Measurements from ENCODE around the gene SLC35E4.

SLC35E4 gene

DNA sequence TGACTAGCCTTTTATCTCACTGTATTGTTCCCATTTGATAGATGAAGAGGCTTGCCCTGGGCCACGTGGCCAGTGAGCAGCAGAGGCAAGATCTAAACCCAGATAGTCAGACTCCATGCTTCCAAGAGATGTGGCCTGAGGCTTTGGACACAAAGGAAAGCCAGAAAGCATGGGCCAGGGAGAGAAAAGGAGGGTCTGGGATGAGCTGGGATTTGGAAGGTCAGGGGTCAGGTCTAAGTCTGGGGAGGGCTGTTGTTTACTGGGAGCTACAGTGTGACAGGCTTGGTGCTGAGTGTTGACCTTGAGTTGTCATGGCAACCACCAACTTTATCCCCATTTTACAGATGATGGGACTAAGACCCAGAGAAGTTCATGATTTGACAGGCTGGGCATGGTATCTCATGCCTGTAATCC is 2.1 kb downstream of the SLC35E4 start:
- peaks cover 1% of the 10 kb centered on the region for H3K79me2 ChIP-seq (ENCODE audit: control insufficient read depth, insufficient read depth, low read length, poor library complexity)
- no peaks in the 10 kb centered on the region for H3K27me3 ChIP-seq (ENCODE audit: insufficient read depth, low read length)
- H3K23ac ChIP-seq (ENCODE audit: low read length) = no peak overlapping the region
- no peak overlapping the region for H3K4me2 ChIP-seq (ENCODE audit: low read length)
- no peak overlapping the region for H4K12ac ChIP-seq (ENCODE audit: low read depth, low read length)
- no peak overlapping the region for H4K91ac ChIP-seq (ENCODE audit: low read depth, low read length)
- H3K9ac ChIP-seq (ENCODE audit: low read length) = no peak overlapping the region
- no peak overlapping the region for H2BK5ac ChIP-seq (ENCODE audit: low read depth, low read length, poor library complexity)
- H2BK120ac ChIP-seq (ENCODE audit: insufficient read depth, low read length, poor library complexity) = no peak overlapping the region
- H3K27ac ChIP-seq (ENCODE audit: low read depth, low read length) = no peak overlapping the region
- no peak overlapping the region for H3K4ac ChIP-seq (ENCODE audit: low read depth, low read length)
- H3K18ac ChIP-seq (ENCODE audit: low read length) = no peak overlapping the region
- peaks cover 16 to 23% of the 10 kb centered on the region in 2 experiments for H3K4me1 ChIP-seq (ENCODE audit: control insufficient read depth in 1 of 2, insufficient read depth in 2 of 2, low read length in 2 of 2)
- no peak overlapping the region for H3K4me3 ChIP-seq (ENCODE audit: low read depth, low read length)
- DNase-seq = no peak
- no peak overlapping the region for H3K14ac ChIP-seq (ENCODE audit: low read length)
- no CpG with 5 or more reads among the region's 1 CpG for WGBS (ENCODE audit: extremely low coverage, insufficient coverage, insufficient read length)
- H2AK5ac ChIP-seq (ENCODE audit: low read length) = no peak overlapping the region
- H4K8ac ChIP-seq (ENCODE audit: low read depth, low read length) = no peak overlapping the region
- no peaks in the 10 kb centered on the region for H3K36me3 ChIP-seq (ENCODE audit: control insufficient read depth in 1 of 2, insufficient read depth in 2 of 2, low read length in 2 of 2)
- no peaks in the 10 kb centered on the region for H3K9me3 ChIP-seq (ENCODE audit: insufficient read depth, low read depth, low read length)
- H2BK12ac ChIP-seq (ENCODE audit: low read length) = no peak overlapping the region
- H3K79me1 ChIP-seq (ENCODE audit: low read length) = peaks cover 6% of the 10 kb centered on the region
- no peak overlapping the region for H2AFZ ChIP-seq (ENCODE audit: insufficient read depth, low read length, poor library complexity)

DNA sequence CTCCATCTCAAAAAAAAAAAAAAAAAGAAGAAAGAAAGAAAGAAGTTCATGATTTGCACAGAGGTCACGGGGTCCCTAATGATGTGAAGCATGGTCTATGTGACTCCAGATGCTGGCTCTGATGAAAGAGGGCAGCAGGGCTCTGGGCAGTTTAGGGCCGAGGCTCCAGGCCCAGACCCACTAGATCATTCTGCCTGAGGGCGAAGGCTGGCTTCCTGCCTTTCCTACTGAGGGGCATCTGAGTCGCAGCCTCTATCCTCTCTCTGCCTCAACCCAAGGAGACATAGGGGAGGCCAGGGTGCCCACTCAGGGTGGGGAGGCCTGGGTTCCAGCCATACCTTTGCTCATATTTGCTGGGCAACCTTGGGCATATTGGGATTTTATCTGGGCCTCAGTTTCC is 4.8 kb downstream of the SLC35E4 start:
- Histone ChIP-seq H3K23ac (ENCODE audit: low read length) (no peak overlapping the region), H2BK120ac (ENCODE audit: insufficient read depth, low read length, poor library complexity) (no peak overlapping the region), H3K4ac (ENCODE audit: low read depth, low read length) (no peak overlapping the region), H2AK5ac (ENCODE audit: low read length) (no peak overlapping the region), H3K4me1 (ENCODE audit: control insufficient read depth in 1 of 2, insufficient read depth in 2 of 2, low read length in 2 of 2) (peaks cover 8 to 15% of the 10 kb centered on the region in 2 experiments), H3K79me2 (ENCODE audit: control insufficient read depth, insufficient read depth, low read length, poor library complexity) (peaks cover 1% of the 10 kb centered on the region), H2BK5ac (ENCODE audit: low read depth, low read length, poor library complexity) (no peak overlapping the region), H3K4me2 (ENCODE audit: low read length) (no peak overlapping the region), H3K27me3 (ENCODE audit: insufficient read depth, low read length) (no peaks in the 10 kb centered on the region), H4K91ac (ENCODE audit: low read depth, low read length) (no peak overlapping the region), H3K9me3 (ENCODE audit: insufficient read depth, low read depth, low read length) (no peaks in the 10 kb centered on the region), H3K18ac (ENCODE audit: low read length) (no peak overlapping the region), H2AFZ (ENCODE audit: insufficient read depth, low read length, poor library complexity) (no peak overlapping the region), H3K79me1 (ENCODE audit: low read length) (peaks cover 6% of the 10 kb centered on the region), H4K12ac (ENCODE audit: low read depth, low read length) (no peak overlapping the region), H3K9ac (ENCODE audit: low read length) (no peak overlapping the region), H3K36me3 (ENCODE audit: control insufficient read depth in 1 of 2, insufficient read depth in 2 of 2, low read length in 2 of 2) (no peaks in the 10 kb centered on the region), H3K27ac (ENCODE audit: low read depth, low read length) (no peak overlapping the region), H4K8ac (ENCODE audit: low read depth, low read length) (no peak overlapping the region), H2BK12ac (ENCODE audit: low read length) (no peak overlapping the region), H3K4me3 (ENCODE audit: low read depth, low read length) (no peak overlapping the region), H3K14ac (ENCODE audit: low read length) (no peak overlapping the region)
- DNase-seq = no peak
- no CpG with 5 or more reads among the region's 4 CpGs for WGBS (ENCODE audit: extremely low coverage, insufficient coverage, insufficient read length)

DNA sequence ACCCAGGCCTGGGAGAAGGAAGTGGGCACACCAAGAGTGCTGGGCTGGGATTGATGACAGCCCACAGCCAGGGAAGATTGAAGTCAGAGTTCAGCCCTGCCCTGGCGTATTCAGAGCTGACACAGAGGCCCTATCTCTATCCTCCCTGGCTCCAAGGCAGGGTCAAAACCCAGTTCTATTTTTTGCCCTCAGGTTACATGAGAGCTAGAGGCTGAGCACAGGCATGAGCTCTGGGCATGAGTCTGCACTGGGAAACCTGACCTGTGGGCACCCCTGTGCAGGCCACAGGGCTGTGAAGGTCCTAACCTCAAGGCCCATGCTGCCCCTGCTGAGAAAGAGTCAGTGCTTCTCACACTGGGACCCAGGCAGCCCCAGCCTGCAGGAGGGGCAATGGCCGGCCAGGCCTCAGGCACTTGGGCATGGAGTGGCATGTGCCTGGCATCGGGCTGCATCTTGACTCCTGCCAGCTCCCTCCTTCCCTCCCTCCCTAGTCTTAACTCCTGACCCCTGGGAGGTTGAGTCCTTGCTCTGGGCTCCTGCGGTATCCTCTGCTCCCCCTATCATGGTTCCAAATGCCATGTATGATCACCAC is 5.4 kb downstream of the SLC35E4 start:
- Histone ChIP-seq H3K18ac (ENCODE audit: low read length) (no peak overlapping the region), H3K27ac (ENCODE audit: low read depth, low read length) (no peak overlapping the region), H4K91ac (ENCODE audit: low read depth, low read length) (no peak overlapping the region), H3K79me2 (ENCODE audit: control insufficient read depth, insufficient read depth, low read length, poor library complexity) (no peaks in the 10 kb centered on the region), H3K23ac (ENCODE audit: low read length) (no peak overlapping the region), H3K9me3 (ENCODE audit: insufficient read depth, low read depth, low read length) (no peaks in the 10 kb centered on the region), H2BK12ac (ENCODE audit: low read length) (no peak overlapping the region), H4K12ac (ENCODE audit: low read depth, low read length) (no peak overlapping the region), H2AK5ac (ENCODE audit: low read length) (no peak overlapping the region), H3K4me2 (ENCODE audit: low read length) (no peak overlapping the region), H3K9ac (ENCODE audit: low read length) (no peak overlapping the region), H2BK5ac (ENCODE audit: low read depth, low read length, poor library complexity) (no peak overlapping the region), H3K36me3 (ENCODE audit: control insufficient read depth in 1 of 2, insufficient read depth in 2 of 2, low read length in 2 of 2) (no peaks in the 10 kb centered on the region), H3K4me3 (ENCODE audit: low read depth, low read length) (no peak overlapping the region), H4K8ac (ENCODE audit: low read depth, low read length) (no peak overlapping the region), H3K4me1 (ENCODE audit: control insufficient read depth in 1 of 2, insufficient read depth in 2 of 2, low read length in 2 of 2) (peaks cover 8 to 13% of the 10 kb centered on the region in 2 experiments), H3K79me1 (ENCODE audit: low read length) (peaks cover 2% of the 10 kb centered on the region), H3K27me3 (ENCODE audit: insufficient read depth, low read length) (no peaks in the 10 kb centered on the region), H2AFZ (ENCODE audit: insufficient read depth, low read length, poor library complexity) (no peak overlapping the region), H2BK120ac (ENCODE audit: insufficient read depth, low read length, poor library complexity) (no peak overlapping the region), H3K14ac (ENCODE audit: low read length) (no peak overlapping the region), H3K4ac (ENCODE audit: low read depth, low read length) (no peak overlapping the region)
- no CpG with 5 or more reads among the region's 4 CpGs for WGBS (ENCODE audit: extremely low coverage, insufficient coverage, insufficient read length)
- no peak for DNase-seq

DNA sequence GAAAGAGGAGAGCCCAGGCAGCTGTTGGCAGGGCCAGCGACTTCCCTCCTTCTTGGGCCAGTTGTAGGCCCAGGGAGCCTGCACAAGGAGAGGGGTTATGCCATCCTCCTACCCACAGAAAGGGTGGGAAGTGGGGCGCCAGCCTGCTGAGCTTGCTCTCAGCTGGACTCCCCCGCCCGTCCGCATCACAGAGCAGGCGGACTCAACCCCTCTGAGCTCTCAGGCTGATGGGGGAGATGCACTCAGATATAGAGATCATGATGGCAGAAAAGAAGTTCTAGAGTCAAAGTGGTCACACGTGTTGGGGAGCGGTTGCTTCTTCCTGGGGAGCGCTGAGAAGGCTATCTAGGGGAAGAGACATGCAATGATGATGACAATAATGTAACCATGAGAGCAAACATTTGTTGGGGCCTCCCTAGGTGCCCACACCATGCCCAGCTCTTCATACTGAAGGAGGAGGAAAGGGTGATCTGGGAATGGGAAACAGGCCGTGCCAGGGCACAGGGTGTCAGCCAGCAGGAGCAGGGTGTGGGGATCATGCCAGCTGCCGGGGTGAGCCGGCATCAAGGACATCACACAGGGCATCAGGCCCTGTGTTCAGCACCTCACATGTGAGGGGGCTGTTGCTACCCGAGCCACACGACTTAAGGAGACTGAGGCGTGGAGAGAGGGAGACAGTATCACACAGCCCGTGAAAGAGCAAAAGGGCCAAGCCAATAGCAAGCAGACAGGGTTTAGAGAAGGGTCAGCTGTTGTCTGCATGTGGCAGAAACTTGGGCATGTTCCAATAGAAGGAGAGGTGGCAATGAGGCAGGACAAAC is 7.7 kb downstream of the SLC35E4 start:
- Histone ChIP-seq H3K18ac (ENCODE audit: low read length) (no peak overlapping the region), H3K36me3 (ENCODE audit: control insufficient read depth in 1 of 2, insufficient read depth in 2 of 2, low read length in 2 of 2) (no peaks in the 10 kb centered on the region), H3K27ac (ENCODE audit: low read depth, low read length) (no peak overlapping the region), H2AK5ac (ENCODE audit: low read length) (no peak overlapping the region), H3K27me3 (ENCODE audit: insufficient read depth, low read length) (no peaks in the 10 kb centered on the region), H3K9me3 (ENCODE audit: insufficient read depth, low read depth, low read length) (no peaks in the 10 kb centered on the region), H3K4me3 (ENCODE audit: low read depth, low read length) (no peak overlapping the region), H2BK5ac (ENCODE audit: low read depth, low read length, poor library complexity) (no peak overlapping the region), H3K79me2 (ENCODE audit: control insufficient read depth, insufficient read depth, low read length, poor library complexity) (no peaks in the 10 kb centered on the region), H2AFZ (ENCODE audit: insufficient read depth, low read length, poor library complexity) (no peak overlapping the region), H2BK120ac (ENCODE audit: insufficient read depth, low read length, poor library complexity) (no peak overlapping the region), H3K79me1 (ENCODE audit: low read length) (no peaks in the 10 kb centered on the region), H3K4me1 (ENCODE audit: control insufficient read depth in 1 of 2, insufficient read depth in 2 of 2, low read length in 2 of 2) (peaks cover 3 to 4% of the 10 kb centered on the region in 2 experiments), H3K9ac (ENCODE audit: low read length) (no peak overlapping the region), H4K8ac (ENCODE audit: low read depth, low read length) (no peak overlapping the region), H2BK12ac (ENCODE audit: low read length) (no peak overlapping the region), H4K12ac (ENCODE audit: low read depth, low read length) (no peak overlapping the region), H3K4ac (ENCODE audit: low read depth, low read length) (no peak overlapping the region), H3K4me2 (ENCODE audit: low read length) (no peak overlapping the region), H4K91ac (ENCODE audit: low read depth, low read length) (no peak overlapping the region), H3K23ac (ENCODE audit: low read length) (no peak overlapping the region), H3K14ac (ENCODE audit: low read length) (no peak overlapping the region)
- no peak for DNase-seq
- WGBS (ENCODE audit: extremely low coverage, insufficient coverage, insufficient read length) = no CpG with 5 or more reads among the region's 16 CpGs
